Fibroblast of peridontal ligament (primary cell): ENCODE results near the gene CTSW.
"Not testable (repeated sequence)": the region's sequence is repeated elsewhere in the genome, so short reads cannot be mapped to it uniquely, and the experiment has no call there.

Source experiments
- DNase-seq: peaks from one replicate; pipeline ENCODE4 v3.0.0-alpha.2; 2010; ENCODE audit errors: extremely low read depth

CTSW gene, protein sequence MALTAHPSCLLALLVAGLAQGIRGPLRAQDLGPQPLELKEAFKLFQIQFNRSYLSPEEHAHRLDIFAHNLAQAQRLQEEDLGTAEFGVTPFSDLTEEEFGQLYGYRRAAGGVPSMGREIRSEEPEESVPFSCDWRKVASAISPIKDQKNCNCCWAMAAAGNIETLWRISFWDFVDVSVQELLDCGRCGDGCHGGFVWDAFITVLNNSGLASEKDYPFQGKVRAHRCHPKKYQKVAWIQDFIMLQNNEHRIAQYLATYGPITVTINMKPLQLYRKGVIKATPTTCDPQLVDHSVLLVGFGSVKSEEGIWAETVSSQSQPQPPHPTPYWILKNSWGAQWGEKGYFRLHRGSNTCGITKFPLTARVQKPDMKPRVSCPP

DNA sequence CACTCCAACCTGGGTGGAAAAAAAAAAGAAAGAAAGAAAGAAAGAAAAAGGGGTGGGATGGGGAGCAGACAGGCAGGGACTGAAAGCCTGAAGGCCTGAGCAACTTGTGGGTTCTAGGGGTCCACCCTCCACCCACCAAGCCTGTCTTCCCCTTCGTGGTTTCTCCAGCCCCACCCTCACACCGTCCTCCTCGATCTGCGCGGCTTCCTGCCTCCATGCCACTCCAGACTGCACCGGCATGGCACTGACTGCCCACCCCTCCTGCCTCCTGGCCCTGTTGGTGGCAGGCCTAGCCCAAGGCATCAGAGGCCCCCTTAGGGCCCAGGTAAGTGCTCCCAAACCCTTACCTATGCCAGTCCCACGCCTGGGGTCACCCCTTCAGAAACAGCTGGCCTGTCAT lies at the start of gene CTSW:
Gene CTSW (plus strand): TSS at position 221 of the 400 bp plus-strand sequence. CDS start 18 bp downstream, at position 239.
- DNase-seq: no peak

GRCh38 chr11:65832231-65832630 lies 47.4 kb upstream of the CTSW start:
- DNase-seq: not testable (repeated sequence)

DNA sequence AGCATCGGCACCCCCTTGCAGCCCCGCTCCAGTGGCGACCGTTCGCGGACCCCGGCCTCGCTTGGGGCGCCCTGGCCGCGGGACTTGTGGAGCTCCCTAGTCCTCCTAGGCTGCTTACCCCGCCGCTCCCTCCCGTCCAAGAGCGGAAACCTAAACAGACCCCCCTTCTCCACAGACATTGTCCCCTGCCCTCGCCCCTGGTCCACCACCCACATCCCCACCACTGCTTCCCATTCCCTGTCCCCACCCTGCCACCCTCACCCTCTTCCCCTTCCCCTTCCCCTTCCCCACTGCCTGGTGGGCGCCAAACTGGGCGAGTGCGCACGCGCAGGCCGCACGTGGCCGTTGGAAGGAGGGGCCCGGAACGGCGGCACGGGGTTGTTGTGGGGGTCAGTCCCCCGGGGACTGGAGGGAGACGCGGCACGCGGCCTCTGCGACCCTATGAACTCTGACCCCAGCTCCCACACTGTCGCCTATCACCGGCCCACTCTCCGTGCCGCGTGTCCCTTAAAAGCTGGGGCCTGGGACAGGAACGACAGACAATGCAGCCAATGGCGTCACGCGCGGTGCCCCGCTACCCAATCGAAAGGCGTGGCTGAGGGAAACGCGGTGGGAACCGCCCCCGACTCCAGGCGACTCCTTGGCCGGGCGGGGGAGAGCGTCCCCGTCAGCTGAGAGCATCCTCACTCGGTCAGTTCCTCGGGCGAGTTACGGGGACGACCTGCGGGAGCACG lies 46.2 kb upstream of the CTSW start, which contains the start of gene SNX32:
Gene SNX32 (plus strand): TSS at position 667 of the 734 bp plus-strand sequence. CDS start 103 bp downstream, outside the sequence.
- peak; percentile 87 for DNase-seq

DNA sequence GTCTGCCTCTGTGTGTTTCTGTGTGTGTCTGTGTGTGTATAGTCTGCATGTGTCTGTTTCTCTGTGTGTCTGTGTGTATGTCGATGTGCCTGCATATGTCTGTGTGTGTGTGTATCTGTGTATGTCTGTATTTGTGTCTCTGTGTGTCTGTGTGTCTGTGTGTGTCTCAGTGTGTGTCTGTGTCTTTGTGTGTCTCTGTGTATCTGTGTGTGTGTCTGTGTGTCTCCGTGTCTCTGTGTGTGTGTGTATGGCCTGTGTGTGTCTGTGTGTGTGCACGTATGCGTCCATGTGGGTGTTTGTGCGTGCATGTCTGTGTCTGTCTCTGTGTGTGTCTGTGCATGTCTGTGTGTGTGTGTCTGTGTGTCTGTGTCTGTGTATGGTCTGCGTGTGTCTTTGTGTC lies 45.4 kb upstream of the CTSW start:
- no peak for DNase-seq

- DNase-seq: no peak
Measured at GRCh38 chr11:65842144-65842543, 37.5 kb upstream of the CTSW start.

DNA sequence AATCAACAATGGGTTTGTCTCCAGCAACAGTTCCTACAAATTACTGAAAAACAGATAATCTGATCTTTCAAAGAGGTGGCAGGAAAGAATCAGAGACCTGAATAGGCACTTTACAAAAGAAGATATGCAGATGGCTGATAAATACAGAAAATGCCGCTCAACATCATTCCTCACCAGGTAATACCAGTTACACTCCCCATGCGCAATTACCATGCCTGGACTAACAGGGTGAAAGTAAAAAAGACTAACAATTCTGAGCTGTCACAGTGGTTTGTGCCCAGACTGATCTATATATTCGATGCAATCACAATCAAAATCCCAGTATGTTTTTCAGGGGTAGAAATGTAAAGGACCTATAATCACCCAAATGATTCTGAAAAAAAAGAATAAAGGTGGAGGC lies 35.8 kb upstream of the CTSW start:
- no peak for DNase-seq

GRCh38 chr11:65844231-65844872 lies 35.3 kb upstream of the CTSW start:
- DNase-seq: no peak

- no peak for DNase-seq
Measured at GRCh38 chr11:65847746-65848145, 31.9 kb upstream of the CTSW start.

- not testable (repeated sequence) for DNase-seq
Measured at GRCh38 chr11:65848693-65849092, 30.9 kb upstream of the CTSW start.

- no peak for DNase-seq
Measured at GRCh38 chr11:65849366-65849765, 30.3 kb upstream of the CTSW start.

DNA sequence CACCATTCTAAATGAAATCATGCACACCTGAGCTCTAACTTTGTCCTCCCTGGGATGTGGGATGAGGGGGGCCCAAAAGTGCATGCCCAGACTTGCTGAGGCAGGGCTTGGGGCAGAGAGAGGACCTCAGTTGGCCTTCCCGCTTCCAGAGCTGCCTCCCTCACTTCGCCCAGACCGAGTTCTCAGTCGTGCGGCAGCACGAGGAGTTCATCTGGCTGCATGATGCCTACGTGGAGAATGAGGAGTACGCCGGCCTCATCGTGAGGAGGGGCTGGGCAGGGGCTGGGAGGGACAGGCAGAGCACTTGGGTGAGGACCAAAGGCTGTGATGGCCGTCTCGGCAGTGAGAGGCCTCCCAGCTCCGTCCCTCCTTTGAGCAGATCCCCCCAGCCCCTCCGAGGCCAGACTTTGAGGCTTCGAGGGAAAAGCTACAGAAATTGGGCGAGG lies 29.8 kb upstream of the CTSW start:
- DNase-seq: no peak

GRCh38 chr11:65850217-65851082 lies 29.2 kb upstream of the CTSW start:
- DNase-seq: no peak

GRCh38 chr11:65851083-65851579 lies 28.5 kb upstream of the CTSW start:
- DNase-seq: no peak

- no peak for DNase-seq
Measured at GRCh38 chr11:65851811-65852507, 27.7 kb upstream of the CTSW start.

- no peak for DNase-seq
Measured at GRCh38 chr11:65852508-65853245, 27.0 kb upstream of the CTSW start.

DNA sequence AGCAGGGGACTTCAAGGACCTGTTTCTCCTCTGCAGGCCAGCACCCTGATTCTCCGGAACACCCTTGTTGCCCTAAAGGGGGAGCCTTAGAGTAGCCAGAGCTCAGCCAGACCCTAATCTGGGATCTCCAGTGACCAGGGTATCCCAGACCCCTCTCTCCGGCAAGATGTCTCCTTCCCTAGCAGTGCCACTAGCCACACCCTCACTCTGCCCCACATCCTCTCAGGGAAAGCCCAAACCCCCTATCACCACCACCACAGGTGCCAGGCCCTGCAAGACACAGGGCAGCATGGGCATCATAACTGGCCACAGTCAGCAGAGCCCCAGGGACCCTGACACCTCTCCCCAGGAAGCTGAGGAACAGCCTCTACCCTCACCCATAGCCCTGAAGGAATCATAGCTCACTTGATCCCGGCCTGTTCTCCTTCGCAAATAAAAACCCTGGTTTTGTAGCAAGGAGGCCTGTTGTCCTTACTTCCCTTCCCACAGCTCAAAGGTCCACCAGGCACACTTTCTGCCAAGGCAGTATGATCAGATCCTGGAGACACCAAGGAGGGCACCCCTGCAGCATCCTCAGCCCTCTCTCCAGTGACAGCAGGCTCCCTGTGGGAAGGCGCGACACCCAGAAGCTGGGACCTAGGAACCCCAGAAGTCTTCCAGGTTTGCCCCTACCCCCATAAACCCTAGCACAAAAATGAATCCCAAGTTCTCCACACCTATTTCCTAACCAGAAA lies 26.2 kb upstream of the CTSW start:
- DNase-seq: no peak

DNA sequence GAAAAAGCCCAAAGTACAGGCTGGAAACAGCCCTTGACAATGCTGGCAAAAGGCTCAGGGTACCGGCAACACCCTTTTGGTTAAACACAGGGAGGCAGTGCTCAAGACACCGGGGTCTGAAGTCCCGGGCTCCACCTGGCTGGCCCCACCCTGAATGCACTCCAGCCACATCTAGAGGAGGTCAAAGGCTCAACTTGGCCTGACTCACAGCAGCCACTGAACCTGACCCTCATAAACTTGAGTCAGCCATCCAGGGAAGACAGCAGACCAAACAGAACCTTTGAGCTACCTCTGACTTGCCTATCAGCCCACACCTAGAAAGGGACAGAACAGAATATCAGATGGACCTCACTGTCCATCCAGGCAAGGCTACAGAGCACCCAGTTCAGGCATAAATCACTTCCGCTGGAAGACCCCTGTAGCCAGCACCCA lies 25.5 kb upstream of the CTSW start:
- no peak for DNase-seq

DNA sequence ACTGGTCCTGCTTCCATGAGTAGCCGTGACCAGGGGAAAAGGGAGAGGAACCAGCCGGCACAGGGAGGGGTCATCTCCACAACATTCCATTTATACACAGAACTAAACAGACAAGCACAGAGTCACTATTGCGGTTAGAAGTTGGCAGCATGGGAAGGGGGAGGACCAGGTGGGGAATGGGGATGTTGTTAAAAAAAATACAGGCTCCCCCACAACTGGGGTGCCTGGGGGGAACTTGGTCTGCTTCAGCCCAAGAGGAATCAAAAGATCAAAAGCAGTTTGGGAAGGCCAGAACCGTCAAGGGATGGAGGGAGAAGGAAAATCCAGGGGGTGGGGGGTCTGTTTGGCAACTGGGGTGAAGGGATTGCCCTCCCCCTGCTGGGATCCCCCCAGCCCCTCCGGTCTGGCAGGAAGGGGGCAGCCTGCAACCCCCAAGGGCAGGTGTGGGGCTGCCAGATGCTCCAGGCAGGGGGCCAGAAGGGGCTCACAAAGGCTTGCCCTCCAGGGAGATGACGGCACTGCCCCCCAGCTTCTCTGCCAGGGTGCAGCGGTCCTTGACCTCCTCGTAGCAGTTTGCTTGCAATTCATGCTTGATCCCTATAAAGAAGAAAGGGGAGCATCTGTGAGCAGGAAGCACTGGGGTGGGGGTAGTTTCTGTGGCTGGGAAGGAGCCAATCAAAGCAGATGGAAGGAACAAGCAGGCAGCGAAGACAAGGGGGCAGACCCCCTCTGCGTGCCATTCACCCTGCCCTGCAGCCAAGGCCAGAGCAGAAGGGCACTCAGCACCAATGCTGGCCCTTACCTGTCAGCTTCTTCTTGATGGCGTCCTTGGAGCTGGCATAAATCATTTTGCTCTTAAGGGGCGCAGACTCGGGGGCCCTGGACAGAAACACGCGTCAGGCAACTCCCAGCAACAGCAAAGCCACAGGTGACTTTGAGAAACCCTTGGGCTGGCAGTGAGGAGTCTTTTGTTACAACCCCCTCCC lies 24.5 kb upstream of the CTSW start:
- DNase-seq: no peak
